Transverse colon (tissue), 3 donors: ENCODE measurements around the gene PSMD13.

Experiments used
- CTCF ChIP-seq, 5 experiments: fragments of 200-600 bp in 3 of 5; fragments of 450-650 bp in 2 of 5; sonication (generic) in 3 of 5; IDR thresholded peaks; 1 replicate in 2 of 5; 2 replicates in 3 of 5; pipeline ENCODE4 v1.5.1; 2016 to 2017; ENCODE audit warnings: antibody characterized with exemption in 5 of 5, inconsistent platforms in 3 of 5, mild to moderate bottlenecking in 2 of 5, moderate library complexity in 1 of 5
- EP300 ChIP-seq: sonication (generic); formaldehyde crosslinking; IDR thresholded peaks from one replicate; pipeline ENCODE4 v1.6.1; 2017; ENCODE audit warnings: antibody characterized with exemption, low read depth
- POLR2A ChIP-seq: fragments of 450-650 bp; IDR thresholded peaks from one replicate; pipeline ENCODE4 v1.6.1; 2016; ENCODE audit warnings: antibody characterized with exemption, mild to moderate bottlenecking, moderate library complexity

- TF ChIP-seq POLR2A (no peak), CTCF (IDR thresholded peaks at IDR 0.05) (no peak), EP300 (no peak)
Observed at GRCh38 chr11:282171-282570, 45.4 kb downstream of the PSMD13 start.
